NCI-H82 treated with DMSO at 0.1 percent for 48 hours (cell line): ENCODE measurements around the gene MPPED1.

Experiments
- DNase-seq: peaks from one replicate; lab custom pipeline; 2025; ENCODE audit not compliant: unreplicated experiment; lab: John Stamatoyannopoulos, UW

The MPPED1 gene

DNA sequence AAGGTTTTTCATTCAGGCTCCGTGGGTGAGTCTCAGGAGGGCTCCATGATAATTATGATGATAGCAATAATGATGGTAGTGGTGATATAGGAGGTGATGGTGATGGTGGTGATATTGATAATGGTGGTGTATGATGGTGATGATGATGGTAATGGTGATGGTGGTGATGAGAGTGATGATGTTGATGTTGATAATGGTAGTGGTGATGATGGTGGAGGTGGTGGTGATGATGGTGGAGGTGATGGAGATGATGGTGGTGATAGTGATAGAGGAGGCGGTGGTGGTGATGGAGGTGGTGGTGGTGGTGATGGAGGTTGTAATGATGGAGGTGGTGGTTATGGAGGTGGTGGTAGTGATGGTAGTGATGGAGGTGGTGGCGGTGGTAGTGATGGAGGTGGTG, 79.4 kb downstream of the MPPED1 start:
- DNase-seq = no peak

- DNase-seq = no peak
Observed at GRCh38 chr22:43491737-43492136, 79.9 kb downstream of the MPPED1 start.

GRCh38 chr22:43493297-43493696, 81.5 kb downstream of the MPPED1 start:
- no peak for DNase-seq

GRCh38 chr22:43497956-43498855, 86.4 kb downstream of the MPPED1 start:
- no peak for DNase-seq

DNA sequence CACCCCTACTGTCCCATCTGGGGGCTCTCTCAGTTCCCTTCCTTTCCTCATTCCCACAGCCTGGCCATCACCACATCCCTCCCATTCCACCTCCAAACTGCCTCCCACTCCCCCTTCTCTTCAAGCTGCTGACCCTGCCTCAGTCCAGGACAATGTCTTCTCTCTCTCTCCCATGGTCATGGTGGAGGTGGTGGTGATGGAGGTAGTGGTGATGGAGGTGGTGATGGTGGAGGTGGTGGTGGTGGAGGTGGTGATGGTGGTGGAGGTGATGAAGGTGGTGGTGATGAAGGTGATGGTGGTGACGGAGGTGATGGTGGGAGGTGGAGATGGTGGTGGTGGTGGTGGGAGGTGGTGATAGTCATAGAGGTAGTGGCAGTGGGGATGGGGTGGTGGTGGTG, 87.0 kb downstream of the MPPED1 start:
- DNase-seq = no peak

DNA sequence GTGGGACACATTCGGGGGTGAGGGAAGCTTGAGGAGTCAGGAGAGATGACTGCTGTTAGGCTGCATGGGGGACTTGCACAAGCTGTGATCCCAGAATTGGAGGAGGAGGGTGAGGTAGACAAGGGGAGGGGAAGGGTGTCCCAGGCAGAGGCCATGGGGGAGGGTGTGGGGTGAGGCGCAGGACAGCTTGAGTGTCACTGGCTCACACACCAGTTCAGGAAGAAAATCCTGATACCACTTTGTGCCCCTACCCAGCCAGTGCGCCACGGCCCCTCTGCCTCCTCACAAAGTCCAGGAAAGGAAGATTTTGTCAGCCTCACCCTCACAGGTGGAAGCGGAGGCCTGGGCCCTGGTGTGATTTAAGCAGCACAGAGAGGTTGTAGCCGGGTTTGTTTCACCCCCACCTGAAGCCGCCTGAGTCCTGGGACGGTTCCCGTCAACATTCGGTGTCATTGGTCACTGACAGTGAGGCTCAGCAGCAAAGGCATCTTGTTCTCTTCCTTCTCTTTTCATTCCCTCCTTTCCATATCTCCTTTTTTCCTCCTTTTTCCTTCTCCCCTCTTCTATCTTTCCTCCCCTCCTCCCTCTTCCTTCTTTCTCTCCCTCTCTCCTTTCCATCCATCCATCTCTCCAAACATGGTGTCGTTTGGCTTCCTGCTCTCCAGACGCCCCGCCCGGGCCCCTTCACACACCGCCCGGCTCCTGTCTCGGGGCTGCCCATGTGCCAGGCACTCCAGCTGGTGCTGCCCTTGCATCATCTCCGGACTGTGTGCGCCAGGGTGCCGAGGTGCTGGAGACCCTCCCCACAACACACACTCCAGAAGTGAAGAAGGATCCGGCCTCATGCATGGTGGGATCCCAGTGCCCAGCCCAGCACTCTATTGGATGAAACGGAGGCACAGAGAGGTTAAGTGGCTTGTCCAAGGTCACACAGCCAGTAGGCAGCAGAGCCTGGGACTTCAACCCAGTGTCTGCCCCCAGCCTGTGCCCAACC, 89.3 kb downstream of the MPPED1 start:
- DNase-seq = no peak

DNA sequence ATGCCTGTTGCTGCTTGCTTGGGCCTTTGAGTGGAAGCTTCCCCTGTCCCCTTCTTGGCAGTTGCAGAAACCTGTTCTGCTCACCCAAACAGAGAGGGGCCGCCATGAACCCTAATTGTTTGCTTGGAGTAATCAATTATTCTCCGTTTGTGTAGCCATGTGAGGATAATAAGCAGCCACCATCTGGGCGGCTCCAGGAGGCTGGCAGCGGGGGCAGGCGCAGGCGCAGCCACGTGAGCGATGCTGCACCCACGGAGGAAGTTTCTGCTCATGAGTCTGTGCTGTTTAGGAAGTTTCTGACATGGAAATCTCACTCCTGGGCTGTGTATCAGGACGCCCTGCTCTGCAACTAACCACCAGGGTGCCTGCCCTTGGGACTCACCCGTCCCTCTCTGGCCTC, 90.1 kb downstream of the MPPED1 start:
- no peak for DNase-seq

GRCh38 chr22:43502306-43502874, 90.6 kb downstream of the MPPED1 start:
- DNase-seq = no peak

- no peak for DNase-seq
Observed at GRCh38 chr22:43504068-43504467, 92.3 kb downstream of the MPPED1 start.

- no peak for DNase-seq
Observed at GRCh38 chr22:43504666-43505261, 93.0 kb downstream of the MPPED1 start.

DNA sequence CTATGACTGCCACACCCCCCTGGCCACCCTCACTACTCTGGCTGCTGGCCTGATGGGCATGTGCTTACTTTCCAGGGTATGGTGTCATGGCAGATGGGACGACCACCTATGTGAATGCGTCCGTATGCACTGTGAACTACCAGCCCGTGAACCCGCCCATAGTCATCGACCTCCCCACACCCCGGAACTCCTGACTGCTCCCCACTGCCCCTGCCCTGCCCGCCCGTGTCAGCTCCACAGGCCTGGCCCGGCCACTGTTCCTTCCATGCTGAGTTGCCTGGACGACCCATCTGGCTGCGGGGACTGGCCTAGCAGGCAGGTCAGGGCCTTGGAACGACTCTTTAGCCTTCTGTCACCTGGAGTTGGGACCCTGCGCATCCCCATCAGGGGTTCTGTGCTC, 93.6 kb downstream of the MPPED1 start:
- DNase-seq = no peak

- no peak for DNase-seq
Observed at GRCh38 chr22:43505896-43506295, 94.1 kb downstream of the MPPED1 start.

- no peak for DNase-seq
Observed at GRCh38 chr22:43506487-43506886, 94.7 kb downstream of the MPPED1 start.

DNA sequence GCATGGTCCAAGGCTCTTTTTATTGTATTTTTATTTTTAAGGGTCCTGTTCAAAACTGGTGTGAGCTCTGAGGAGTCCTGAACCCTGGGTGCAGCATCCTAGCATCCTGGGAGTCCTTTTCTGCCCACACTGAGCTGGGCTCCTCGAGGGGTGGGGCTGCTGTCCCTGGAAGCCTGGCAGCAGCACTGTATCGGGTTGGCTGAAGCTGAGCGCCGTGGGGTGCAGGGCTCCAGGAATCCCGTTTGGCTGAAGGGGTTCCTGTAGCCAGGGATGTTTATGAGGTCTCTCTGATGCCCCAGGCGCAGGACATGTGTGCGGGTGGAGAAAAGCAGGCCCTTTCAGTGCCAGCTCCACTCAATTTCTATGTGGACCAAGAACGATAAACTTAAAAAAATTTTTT, 95.4 kb downstream of the MPPED1 start:
- no peak for DNase-seq

GRCh38 chr22:43508489-43508888, 96.7 kb downstream of the MPPED1 start:
- DNase-seq = no peak

GRCh38 chr22:43509337-43509736, 97.5 kb downstream of the MPPED1 start:
- no peak for DNase-seq

DNA sequence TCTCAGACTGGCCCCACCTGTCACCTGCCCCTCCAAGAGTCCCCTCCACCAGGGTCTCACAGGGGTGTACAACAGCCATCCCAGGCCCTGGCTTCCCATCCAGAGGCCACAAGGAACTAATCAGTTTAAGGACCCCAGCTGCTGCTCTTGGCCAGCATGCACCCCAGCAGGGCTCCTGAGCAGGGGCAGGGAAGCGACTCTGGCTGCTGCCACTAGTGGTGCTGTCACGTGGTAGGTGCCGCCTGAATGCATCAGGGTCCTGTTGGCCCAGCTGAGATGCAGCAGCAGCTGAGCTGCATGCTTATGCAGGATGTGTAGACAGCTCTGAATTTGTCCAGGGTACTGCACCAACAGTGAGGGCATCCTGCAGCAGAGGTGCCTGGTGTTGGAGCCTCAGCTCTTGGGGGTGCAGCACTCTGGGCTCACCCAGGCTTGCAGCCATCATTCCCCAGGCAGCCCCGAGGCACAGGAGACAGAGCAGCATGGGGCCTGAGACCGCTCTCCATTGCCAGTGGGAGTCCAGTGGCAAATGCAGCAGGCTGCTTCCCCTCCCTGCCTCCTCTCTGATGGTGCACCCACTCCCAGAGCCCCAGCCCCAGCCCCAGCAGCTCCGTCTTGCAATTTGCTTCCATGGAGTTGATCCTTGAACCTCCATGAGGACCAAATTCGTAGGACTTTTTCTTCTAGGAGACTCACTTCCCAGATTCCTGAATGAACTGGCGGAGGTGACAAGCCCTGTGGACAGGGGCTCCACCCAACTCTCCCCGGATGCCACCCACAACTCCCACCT, 98.7 kb downstream of the MPPED1 start:
- DNase-seq = no peak

GRCh38 chr22:43511276-43511910, 99.6 kb downstream of the MPPED1 start:
- no peak for DNase-seq

- DNase-seq = no peak
Observed at GRCh38 chr22:43512279-43512678, 100.5 kb downstream of the MPPED1 start.
